Gastrocnemius medialis (tissue), 4 donors: ENCODE results near the gene CEP170.

Experiments
- POLR2A ChIP-seq, 2 donors: fragments of 450-650 bp; IDR thresholded peaks; one replicate each; pipeline ENCODE4 v1.6.1; 2017; ENCODE audit warnings: antibody characterized with exemption in 2 of 2, mild to moderate bottlenecking in 2 of 2, moderate library complexity in 2 of 2
- TF ChIP-seq, protein P1 (sequence below), 5 experiments: fragments of 450-650 bp in 3 of 5; fragments of 200-600 bp in 2 of 5; sonication (generic) in 2 of 5; IDR thresholded peaks in 4 of 5; conservative IDR thresholded peaks in 1 of 5; 1 replicate in 4 of 5; 2 replicates in 1 of 5; pipeline ENCODE4 v1.5.1; 2016 to 2019; ENCODE audit warnings: antibody characterized with exemption in 5 of 5, mild to moderate bottlenecking in 3 of 5, moderate library complexity in 3 of 5

- TF ChIP-seq, protein P1, sequence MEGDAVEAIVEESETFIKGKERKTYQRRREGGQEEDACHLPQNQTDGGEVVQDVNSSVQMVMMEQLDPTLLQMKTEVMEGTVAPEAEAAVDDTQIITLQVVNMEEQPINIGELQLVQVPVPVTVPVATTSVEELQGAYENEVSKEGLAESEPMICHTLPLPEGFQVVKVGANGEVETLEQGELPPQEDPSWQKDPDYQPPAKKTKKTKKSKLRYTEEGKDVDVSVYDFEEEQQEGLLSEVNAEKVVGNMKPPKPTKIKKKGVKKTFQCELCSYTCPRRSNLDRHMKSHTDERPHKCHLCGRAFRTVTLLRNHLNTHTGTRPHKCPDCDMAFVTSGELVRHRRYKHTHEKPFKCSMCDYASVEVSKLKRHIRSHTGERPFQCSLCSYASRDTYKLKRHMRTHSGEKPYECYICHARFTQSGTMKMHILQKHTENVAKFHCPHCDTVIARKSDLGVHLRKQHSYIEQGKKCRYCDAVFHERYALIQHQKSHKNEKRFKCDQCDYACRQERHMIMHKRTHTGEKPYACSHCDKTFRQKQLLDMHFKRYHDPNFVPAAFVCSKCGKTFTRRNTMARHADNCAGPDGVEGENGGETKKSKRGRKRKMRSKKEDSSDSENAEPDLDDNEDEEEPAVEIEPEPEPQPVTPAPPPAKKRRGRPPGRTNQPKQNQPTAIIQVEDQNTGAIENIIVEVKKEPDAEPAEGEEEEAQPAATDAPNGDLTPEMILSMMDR (IDR thresholded peaks at IDR 0.05 in 4 of 5, conservative IDR thresholded peaks at IDR 0.05 in 1 of 5) = no peak
- no peak for TF ChIP-seq POLR2A (IDR thresholded peaks at IDR 0.05)
These were observed 16.9 kb upstream of the CEP170 start for GRCh38 chr1:243271996-243272395.
